HG03460 (cell line): ENCODE data around the gene TRABD.

ENCODE experiments used
- ATAC-seq: cut with Tn5 transposase; IDR thresholded peaks from one replicate; pipeline ENCODE4 v1.9.1; 2021; ENCODE audit not compliant: unreplicated experiment

Gene TRABD

GRCh38 chr22:50173311-50173982 is 12.3 kb upstream of the TRABD start:
- no peak for ATAC-seq

- ATAC-seq, result no peak
Measured at GRCh38 chr22:50173983-50174355, 11.7 kb upstream of the TRABD start.

GRCh38 chr22:50174382-50175190 is 11.1 kb upstream of the TRABD start:
- no peak for ATAC-seq

- ATAC-seq, result no peak
Measured at GRCh38 chr22:50175191-50175461, 10.6 kb upstream of the TRABD start.

GRCh38 chr22:50175921-50176849 is 9.5 kb upstream of the TRABD start:
- no peak for ATAC-seq

GRCh38 chr22:50176850-50177536 is 8.7 kb upstream of the TRABD start:
- no peak for ATAC-seq

- no peak for ATAC-seq
Measured at GRCh38 chr22:50177537-50178470, 7.9 kb upstream of the TRABD start.

- ATAC-seq, result no peak
Measured at GRCh38 chr22:50178471-50178864, 7.2 kb upstream of the TRABD start.

- no peak for ATAC-seq
Measured at GRCh38 chr22:50178871-50179869, 6.5 kb upstream of the TRABD start.

GRCh38 chr22:50179937-50180726 is 5.6 kb upstream of the TRABD start:
- ATAC-seq, result no peak

GRCh38 chr22:50180727-50181521 is 4.8 kb upstream of the TRABD start:
- no peak for ATAC-seq

GRCh38 chr22:50182176-50183081 is 3.3 kb upstream of the TRABD start:
- no peak for ATAC-seq

- ATAC-seq, result no peak
Measured at GRCh38 chr22:50183141-50183971, 2.4 kb upstream of the TRABD start.

GRCh38 chr22:50184004-50184901 is 1.5 kb upstream of the TRABD start:
- ATAC-seq, result no peak
